ENCODE results near the gene LSMEM2.

GRCh38 chr3:50260942-50261441 is 17.9 kb upstream of the LSMEM2 start:
- TF ChIP-seq CTCF (IDR thresholded peaks at IDR 0.05; ENCODE audit: insufficient read depth, low read length, poor library complexity, severe bottlenecking) (no peak), EZH2phosphoT487 (conservative IDR thresholded peaks at IDR 0.05; ENCODE audit: low read length) (no peak)
